CD4-positive, alpha-beta T cell (primary cell): ENCODE data around the gene EGFLAM. TPM values are rescaled to one million over a fixed set of nuclear protein-coding genes. Genes with fewer than 3 reads are reported as not detected.

Source experiments
- ATAC-seq: fragments of 200-7000 bp; cut with Tn5 transposase; one replicate; pipeline ENCODE4 v1.10.0; 2022; ENCODE audit warnings: mild to moderate bottlenecking; ENCODE audit not compliant: poor library complexity
- CTCF ChIA-PET: fragments of 350-600 bp; sonication (Branson Sonifier 250); formaldehyde crosslinking; loops from one replicate; lab custom pipeline; 2021; ENCODE audit warnings: antibody characterized with exemption, inconsistent platforms; lab: Charles Lee
- POLR2A ChIA-PET: fragments of 350-600 bp; sonication (Branson Sonifier 250); formaldehyde crosslinking; loops from one replicate; lab custom pipeline; 2021; ENCODE audit warnings: antibody characterized with exemption, inconsistent platforms; lab: Charles Lee
- DNase-seq, 14 experiments: peaks; one replicate each; pipeline ENCODE4 v3.0.0-alpha.2; 2013 to 2020; ENCODE audit warnings: mixed read lengths in 2 of 14
- H3K27ac ChIP-seq, 2 donors: one replicate each; pipeline versions ENCODE4 v1.5.1 to v1.7.0; 2013; ENCODE audit warnings: low read length in 2 of 2, low read depth in 1 of 2, mild to moderate bottlenecking in 1 of 2
- H3K27me3 ChIP-seq, 2 experiments: 1 replicate in 1 of 2; 2 replicates in 1 of 2; pipeline versions ENCODE4 v1.6.1 to v1.7.0; 2013; ENCODE audit warnings: low read length in 2 of 2, control low read depth in 1 of 2, mild to moderate bottlenecking in 1 of 2, moderate library complexity in 1 of 2; ENCODE audit not compliant: insufficient read depth in 2 of 2, control insufficient read depth in 1 of 2
- H3K36me3 ChIP-seq: one replicate; pipeline ENCODE4 v1.6.1; 2013; ENCODE audit warnings: low read length, control low read depth; ENCODE audit not compliant: insufficient read depth
- H3K4me1 ChIP-seq: one replicate; pipeline ENCODE4 v1.6.1; 2013; ENCODE audit warnings: low read length, control low read depth; ENCODE audit not compliant: insufficient read depth
- H3K4me3 ChIP-seq: one replicate; pipeline ENCODE4 v1.5.1; 2013; ENCODE audit warnings: mild to moderate bottlenecking, low read length, moderate library complexity
- H3K9me3 ChIP-seq, 2 experiments: 1 replicate in 1 of 2; 2 replicates in 1 of 2; pipeline versions ENCODE4 v1.6.1 to v1.7.0; 2013; ENCODE audit warnings: low read length in 2 of 2, mild to moderate bottlenecking in 2 of 2, control low read depth in 1 of 2, moderate library complexity in 1 of 2; ENCODE audit not compliant: control insufficient read depth in 1 of 2, insufficient read depth in 1 of 2
- H3K27ac Mint-ChIP-seq: one replicate; pipeline ENCODE4 v1.8.0; 2020; ENCODE audit warnings: mixed read lengths
- H3K27me3 Mint-ChIP-seq: one replicate; pipeline ENCODE4 v1.8.0; 2021; ENCODE audit warnings: mixed read lengths
- H3K36me3 Mint-ChIP-seq: one replicate; pipeline ENCODE4 v1.8.0; 2021; ENCODE audit warnings: low read depth, mixed read lengths
- H3K4me1 Mint-ChIP-seq: one replicate; pipeline ENCODE4 v1.8.0; 2021; ENCODE audit warnings: low read depth, mixed read lengths
- H3K4me3 Mint-ChIP-seq: one replicate; pipeline ENCODE4 v1.8.0; 2020; ENCODE audit warnings: mild to moderate bottlenecking, mixed read lengths
- H3K9me3 Mint-ChIP-seq: one replicate; pipeline ENCODE4 v1.8.0; 2020; ENCODE audit warnings: mixed read lengths
- intact Hi-C, 2 experiments: fragments of 100-400 bp; cut with DNase I in 1 of 2; cut with micrococcal nuclease in 1 of 2; formaldehyde crosslinking; loops; one replicate each; pipeline versions ENCODE4 v1.15.1 to v1.9.0; 2023 to 2025; cut with DNase I, micrococcal nuclease
- total RNA-seq, 174 experiments: library from RNA in 2 of 174; stranded (reverse) in 2 of 174; gene quantifications; one replicate each; pipeline ENCODE4 v1.2.3 and lab custom pipeline; 2021 to 2026
- TF ChIP-seq, protein P1 (sequence below): fragments of 200-600 bp; IDR thresholded peaks from one replicate; pipeline ENCODE4 v1.8.0; 2022; ENCODE audit warnings: antibody characterized with exemption, mild to moderate bottlenecking

The EGFLAM gene
- total RNA-seq, 2 experiments from 2014 or later, result not detected

- Histone ChIP-seq H3K27ac (no peak overlapping the region), H3K4me1 (no peaks in the 10 kb centered on the region), H3K9me3 (no peaks in the 10 kb centered on the region), H3K36me3 (no peaks in the 10 kb centered on the region), H3K4me3 (no peak overlapping the region), H3K27me3 (peaks cover 0 to 4% of the 10 kb centered on the region in 2 experiments)
- CTCF ChIA-PET, result no interaction called here
- no peak for DNase-seq
- TF ChIP-seq, protein P1, sequence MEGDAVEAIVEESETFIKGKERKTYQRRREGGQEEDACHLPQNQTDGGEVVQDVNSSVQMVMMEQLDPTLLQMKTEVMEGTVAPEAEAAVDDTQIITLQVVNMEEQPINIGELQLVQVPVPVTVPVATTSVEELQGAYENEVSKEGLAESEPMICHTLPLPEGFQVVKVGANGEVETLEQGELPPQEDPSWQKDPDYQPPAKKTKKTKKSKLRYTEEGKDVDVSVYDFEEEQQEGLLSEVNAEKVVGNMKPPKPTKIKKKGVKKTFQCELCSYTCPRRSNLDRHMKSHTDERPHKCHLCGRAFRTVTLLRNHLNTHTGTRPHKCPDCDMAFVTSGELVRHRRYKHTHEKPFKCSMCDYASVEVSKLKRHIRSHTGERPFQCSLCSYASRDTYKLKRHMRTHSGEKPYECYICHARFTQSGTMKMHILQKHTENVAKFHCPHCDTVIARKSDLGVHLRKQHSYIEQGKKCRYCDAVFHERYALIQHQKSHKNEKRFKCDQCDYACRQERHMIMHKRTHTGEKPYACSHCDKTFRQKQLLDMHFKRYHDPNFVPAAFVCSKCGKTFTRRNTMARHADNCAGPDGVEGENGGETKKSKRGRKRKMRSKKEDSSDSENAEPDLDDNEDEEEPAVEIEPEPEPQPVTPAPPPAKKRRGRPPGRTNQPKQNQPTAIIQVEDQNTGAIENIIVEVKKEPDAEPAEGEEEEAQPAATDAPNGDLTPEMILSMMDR, result no peak
- intact Hi-C loops, result no loop called here
- no peak for ATAC-seq
- no peaks in the 10 kb centered on the region for H3K9me3 Mint-ChIP-seq
- H3K27ac Mint-ChIP-seq, result no peak overlapping the region
- H3K4me1 Mint-ChIP-seq, result no peaks in the 10 kb centered on the region
- POLR2A ChIA-PET, result no interaction called here
- H3K36me3 Mint-ChIP-seq, result no peaks in the 10 kb centered on the region
- peaks cover 12% of the 10 kb centered on the region for H3K27me3 Mint-ChIP-seq
- no peak overlapping the region for H3K4me3 Mint-ChIP-seq
These were observed 242.4 kb downstream of the EGFLAM start for GRCh38 chr5:38500573-38501260.

DNA sequence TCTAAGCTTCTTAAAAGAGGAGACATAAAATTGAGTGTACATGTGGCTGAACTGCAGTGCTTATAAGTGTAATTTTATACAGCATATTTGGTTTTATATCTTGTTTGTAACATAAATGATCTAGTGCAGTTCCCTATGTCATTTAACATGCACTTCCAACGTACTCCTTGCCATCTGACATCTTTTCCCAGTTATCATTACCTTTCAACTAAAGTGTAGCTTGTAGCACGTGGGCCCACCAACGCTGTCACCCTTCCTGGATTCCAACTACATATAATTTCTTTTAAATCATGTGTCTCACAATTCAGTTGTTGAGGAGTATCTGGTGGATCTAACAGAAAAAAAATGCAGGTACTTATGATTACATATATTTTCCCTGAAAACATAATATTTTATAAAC is 247.9 kb downstream of the EGFLAM start:
- no peak overlapping the region for H3K27ac ChIP-seq
- Mint-ChIP-seq H3K4me3 (no peak overlapping the region), H3K27me3 (peaks cover 12% of the 10 kb centered on the region), H3K4me1 (no peaks in the 10 kb centered on the region), H3K36me3 (no peaks in the 10 kb centered on the region), H3K9me3 (no peaks in the 10 kb centered on the region), H3K27ac (no peak overlapping the region)
- ATAC-seq (no peak), DNase-seq (no peak)
- intact Hi-C loops, result no loop called here
- H3K27me3 ChIP-seq, result no peaks in the 10 kb centered on the region
- ChIA-PET POLR2A (no interaction called here), CTCF (interaction anchor here (1.2 kb wide), 1 partner anchor 11 kb away, joined by 3 read pairs; no protein-coding TSS in a partner anchor)
- H3K36me3 ChIP-seq, result no peaks in the 10 kb centered on the region
- no peaks in the 10 kb centered on the region for H3K4me1 ChIP-seq
- H3K4me3 ChIP-seq, result no peak overlapping the region
- H3K9me3 ChIP-seq, result no peaks in the 10 kb centered on the region
- TF ChIP-seq, protein P1, result no peak

DNA sequence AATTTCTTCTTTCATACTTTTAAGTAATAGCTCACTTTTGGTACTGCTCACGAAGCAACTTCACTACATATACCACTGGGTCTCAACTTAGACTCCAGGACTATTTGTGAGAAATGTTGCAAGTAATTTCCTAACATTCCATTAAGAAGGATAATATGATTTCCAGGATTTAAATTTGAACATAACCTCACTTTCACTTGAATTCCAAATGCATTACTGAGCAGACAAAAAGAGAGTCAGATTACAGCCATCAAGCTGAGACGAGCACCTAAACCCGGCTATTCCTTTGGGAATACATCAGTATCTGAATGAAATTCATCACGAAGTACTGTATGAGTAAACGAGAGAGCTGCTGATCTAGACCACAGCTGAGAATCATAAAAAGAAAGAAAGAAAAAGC is 250.8 kb downstream of the EGFLAM start:
- no peak overlapping the region for H3K4me3 Mint-ChIP-seq
- TF ChIP-seq, protein P1, result no peak
- Histone ChIP-seq H3K27me3 (peaks cover 0 to 4% of the 10 kb centered on the region in 2 experiments), H3K9me3 (no peaks in the 10 kb centered on the region), H3K36me3 (no peaks in the 10 kb centered on the region), H3K4me1 (no peaks in the 10 kb centered on the region), H3K27ac (no peak overlapping the region), H3K4me3 (no peak overlapping the region)
- no peak overlapping the region for H3K27ac Mint-ChIP-seq
- intact Hi-C loops, result no loop called here
- H3K9me3 Mint-ChIP-seq, result no peaks in the 10 kb centered on the region
- no peaks in the 10 kb centered on the region for H3K36me3 Mint-ChIP-seq
- CTCF ChIA-PET, result no interaction called here
- H3K4me1 Mint-ChIP-seq, result no peaks in the 10 kb centered on the region
- peaks cover 19% of the 10 kb centered on the region for H3K27me3 Mint-ChIP-seq
- ATAC-seq (no peak), DNase-seq (no peak)
- POLR2A ChIA-PET, result no interaction called here
